Measurements from ENCODE around the gene JMJD1C. TPM values are rescaled to one million over a fixed set of nuclear protein-coding genes. Genes with fewer than 3 reads are reported as not detected.

JMJD1C gene
- total RNA-seq, 3 donors from 2014 or later, result 40.2 to 50.1 (median 43.5) TPM

Other genes with a start within 250 kb of the JMJD1C start
- gene REEP3, start 55.4 kb upstream of the JMJD1C start, total RNA-seq, result 10 to 100 TPM; 13.8 to 20.8 (median 15.0) TPM

Data from activated T-cell treated with anti-CD3 and anti-CD28 coated beads, Interleukin-2, amount 50 U/mL, for 4 hours (primary cell).